ENCODE results near the gene ZNF532. TPM values are rescaled to one million over a fixed set of nuclear protein-coding genes. Genes with fewer than 3 reads are reported as not detected.

ZNF532 gene
- total and polyA plus RNA-seq, 5 donors = 21.1 to 87.9 (median 72.4) TPM

DNA sequence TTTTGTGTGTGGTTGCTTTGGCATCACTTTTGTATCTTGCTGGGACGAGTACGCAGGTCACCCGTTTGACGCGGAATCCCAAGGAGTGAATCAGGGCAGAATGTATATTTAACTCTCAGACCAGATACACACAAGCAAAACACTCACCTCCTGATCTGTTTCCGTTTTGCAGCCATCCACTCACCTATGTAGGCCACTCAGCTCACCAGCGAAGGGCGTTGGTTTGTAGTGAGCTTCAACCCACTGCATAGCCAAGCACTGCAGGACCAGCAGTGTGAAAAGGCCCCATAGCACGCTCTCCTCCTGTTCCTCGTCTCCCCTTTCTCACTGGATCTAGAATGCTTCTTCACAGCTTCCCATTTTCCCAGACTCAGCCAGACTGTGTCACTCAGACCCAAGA is 58.3 kb downstream of the ZNF532 start:
- DNase-seq = no peak
- intact Hi-C loops (cut with DNase I) = no loop called here
- peaks cover 8% of the 10 kb centered on the region for H3K4me1 ChIP-seq (ENCODE audit: control insufficient read depth, insufficient read depth, low read length)
- H3K27me3 ChIP-seq (ENCODE audit: control insufficient read depth, insufficient read depth) = no peaks in the 10 kb centered on the region
- H3K4me3 ChIP-seq (ENCODE audit: low read length) = no peak overlapping the region
- WGBS = 93% methylated on average over 10 of the region's 10 CpGs
- ATAC-seq = no peak
- no peak overlapping the region for H3K27ac ChIP-seq (ENCODE audit: low read length)
- H3K9me3 ChIP-seq (ENCODE audit: control insufficient read depth, low read length) = peaks cover 2% of the 10 kb centered on the region

DNA sequence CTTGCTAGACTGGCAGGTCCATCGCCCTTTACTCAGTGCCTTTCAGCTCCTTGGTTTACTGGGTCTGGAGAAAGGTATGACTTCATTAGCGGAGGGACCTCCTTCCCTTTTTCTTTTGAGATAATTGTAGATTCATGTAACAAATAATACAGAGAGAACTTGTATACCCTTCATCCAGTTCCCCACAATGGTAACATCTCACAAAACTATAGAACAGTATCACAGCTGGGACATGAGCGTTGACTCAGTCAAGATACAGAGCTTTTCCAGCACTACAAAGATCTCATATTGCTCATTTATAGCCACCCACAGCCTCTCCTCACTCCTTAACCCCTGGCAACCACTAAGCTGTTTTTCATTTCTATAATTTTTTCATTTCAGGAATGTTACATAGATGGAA is 59.8 kb downstream of the ZNF532 start:
- no peak for DNase-seq
- H3K9me3 ChIP-seq (ENCODE audit: control insufficient read depth, low read length) = peaks cover 2% of the 10 kb centered on the region
- H3K27me3 ChIP-seq (ENCODE audit: control insufficient read depth, insufficient read depth) = no peaks in the 10 kb centered on the region
- H3K4me3 ChIP-seq (ENCODE audit: low read length) = no peak overlapping the region
- 98% methylated on average over 3 of the region's 3 CpGs for WGBS
- intact Hi-C loops (cut with DNase I) = no loop called here
- ATAC-seq = no peak
- H3K4me1 ChIP-seq (ENCODE audit: control insufficient read depth, insufficient read depth, low read length) = peaks cover 13% of the 10 kb centered on the region
- no peak overlapping the region for H3K27ac ChIP-seq (ENCODE audit: low read length)

DNA sequence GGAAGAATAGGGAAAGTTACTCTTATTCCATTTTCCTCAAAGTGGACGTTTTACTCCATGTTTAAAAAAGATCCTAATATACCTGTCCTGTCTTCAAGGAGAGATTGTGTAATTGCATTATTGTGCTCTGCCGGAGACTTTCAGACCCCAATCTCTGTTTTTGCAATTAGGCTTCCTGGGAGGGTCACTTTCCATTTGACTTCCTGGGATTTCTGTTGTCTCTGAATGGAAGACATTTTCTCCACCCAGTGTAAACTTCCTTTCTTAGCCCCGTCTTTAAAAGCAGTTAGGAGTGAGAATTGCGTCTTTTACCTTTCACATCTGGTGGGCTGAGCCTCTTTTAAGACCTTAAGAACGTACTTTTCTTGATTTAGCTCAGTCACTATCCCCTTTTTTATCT is 63.0 kb downstream of the ZNF532 start:
- H3K9me3 ChIP-seq (ENCODE audit: control insufficient read depth, low read length) = peaks cover 2% of the 10 kb centered on the region
- 50% methylated on average over 5 of the region's 5 CpGs for WGBS
- H3K4me3 ChIP-seq (ENCODE audit: low read length) = no peak overlapping the region
- no peaks in the 10 kb centered on the region for H3K27me3 ChIP-seq (ENCODE audit: control insufficient read depth, insufficient read depth)
- intact Hi-C loops (cut with DNase I) = no loop called here
- H3K27ac ChIP-seq (ENCODE audit: low read length) = no peak overlapping the region
- H3K4me1 ChIP-seq (ENCODE audit: control insufficient read depth, insufficient read depth, low read length) = peaks cover 13% of the 10 kb centered on the region
- no peak for DNase-seq
- peak in 1 of 2 donors; percentile 70 for ATAC-seq

DNA sequence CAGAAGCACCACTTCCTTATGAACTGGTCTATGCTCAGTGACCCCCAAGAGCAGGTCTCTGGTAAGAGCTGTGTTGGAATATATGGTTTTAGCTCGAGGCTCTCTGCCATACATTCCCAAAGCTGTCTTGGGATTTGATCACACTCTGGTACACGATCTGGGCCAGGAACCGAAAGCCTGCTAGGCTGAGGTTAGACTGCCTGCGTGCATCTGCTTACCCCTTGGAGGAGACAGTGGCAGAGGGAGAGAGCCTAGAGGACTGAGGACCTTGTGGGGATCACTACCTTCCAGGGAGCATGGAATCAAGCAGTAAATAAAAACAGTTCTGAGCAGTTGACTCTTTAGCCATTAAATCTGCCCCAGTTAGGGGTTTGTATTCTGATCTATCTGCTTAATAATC is 63.7 kb downstream of the ZNF532 start:
- WGBS = 45% methylated on average over 4 of the region's 4 CpGs
- ATAC-seq (peak; percentile 45 to 55), DNase-seq (no peak)
- Histone ChIP-seq H3K27ac (ENCODE audit: low read length) (peak overlapping the region; percentile 49), H3K4me3 (ENCODE audit: low read length) (no peak overlapping the region), H3K9me3 (ENCODE audit: control insufficient read depth, low read length) (peaks cover 2% of the 10 kb centered on the region), H3K4me1 (ENCODE audit: control insufficient read depth, insufficient read depth, low read length) (peaks cover 9% of the 10 kb centered on the region), H3K27me3 (ENCODE audit: control insufficient read depth, insufficient read depth) (no peaks in the 10 kb centered on the region)
- intact Hi-C loops (cut with DNase I) = no loop called here

DNA sequence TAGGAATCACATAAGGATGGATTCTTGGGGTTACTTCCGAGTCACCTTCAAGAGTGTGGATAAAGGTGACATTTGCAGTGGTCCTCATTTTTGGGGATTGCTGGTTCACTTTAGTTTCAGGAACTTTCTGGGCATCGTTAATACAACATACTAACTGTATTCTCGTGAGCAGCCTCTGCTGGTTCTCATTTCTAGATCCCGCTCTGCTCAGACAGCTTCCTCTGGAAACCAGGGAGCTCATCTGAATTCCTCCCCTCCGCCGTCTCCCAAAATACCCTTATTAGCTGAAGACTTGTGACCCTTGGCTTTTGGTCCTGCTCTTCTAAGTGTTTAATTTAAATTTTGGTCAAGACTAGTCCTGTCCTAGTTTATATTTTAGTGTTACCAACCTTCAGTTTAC is 64.5 kb downstream of the ZNF532 start:
- peaks cover 1% of the 10 kb centered on the region for H3K9me3 ChIP-seq (ENCODE audit: control insufficient read depth, low read length)
- intact Hi-C loops (cut with DNase I) = no loop called here
- DNase-seq (no peak), ATAC-seq (peak in 1 of 2 donors; percentile 36)
- no peaks in the 10 kb centered on the region for H3K27me3 ChIP-seq (ENCODE audit: control insufficient read depth, insufficient read depth)
- WGBS = 76% methylated on average over 6 of the region's 6 CpGs
- no peak overlapping the region for H3K27ac ChIP-seq (ENCODE audit: low read length)
- H3K4me1 ChIP-seq (ENCODE audit: control insufficient read depth, insufficient read depth, low read length) = peaks cover 9% of the 10 kb centered on the region
- H3K4me3 ChIP-seq (ENCODE audit: low read length) = no peak overlapping the region

DNA sequence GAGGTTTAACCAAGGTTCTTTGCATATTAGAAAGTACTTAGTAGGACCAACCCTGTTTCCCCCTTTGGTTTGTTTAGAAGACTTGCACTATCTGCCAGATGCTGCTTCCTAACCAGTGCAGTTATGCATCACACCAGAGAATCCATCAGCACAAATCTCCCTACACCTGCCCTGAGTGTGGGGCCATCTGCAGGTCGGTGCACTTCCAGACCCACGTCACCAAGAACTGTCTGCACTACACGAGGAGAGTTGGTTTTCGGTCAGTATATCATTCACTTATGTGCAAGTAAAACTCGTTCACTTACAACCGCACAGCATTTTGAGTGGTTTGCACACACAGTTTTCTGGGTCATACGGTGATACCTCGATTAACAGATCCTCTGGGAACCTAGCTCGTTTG is 69.7 kb downstream of the ZNF532 start:
- intact Hi-C loops (cut with DNase I) = no loop called here
- H3K4me3 ChIP-seq (ENCODE audit: low read length) = no peak overlapping the region
- no peak overlapping the region for H3K27ac ChIP-seq (ENCODE audit: low read length)
- H3K4me1 ChIP-seq (ENCODE audit: control insufficient read depth, insufficient read depth, low read length) = no peaks in the 10 kb centered on the region
- DNase-seq (no peak), ATAC-seq (no peak)
- H3K9me3 ChIP-seq (ENCODE audit: control insufficient read depth, low read length) = no peaks in the 10 kb centered on the region
- 71% methylated on average over 9 of the region's 9 CpGs for WGBS
- H3K27me3 ChIP-seq (ENCODE audit: control insufficient read depth, insufficient read depth) = no peaks in the 10 kb centered on the region

DNA sequence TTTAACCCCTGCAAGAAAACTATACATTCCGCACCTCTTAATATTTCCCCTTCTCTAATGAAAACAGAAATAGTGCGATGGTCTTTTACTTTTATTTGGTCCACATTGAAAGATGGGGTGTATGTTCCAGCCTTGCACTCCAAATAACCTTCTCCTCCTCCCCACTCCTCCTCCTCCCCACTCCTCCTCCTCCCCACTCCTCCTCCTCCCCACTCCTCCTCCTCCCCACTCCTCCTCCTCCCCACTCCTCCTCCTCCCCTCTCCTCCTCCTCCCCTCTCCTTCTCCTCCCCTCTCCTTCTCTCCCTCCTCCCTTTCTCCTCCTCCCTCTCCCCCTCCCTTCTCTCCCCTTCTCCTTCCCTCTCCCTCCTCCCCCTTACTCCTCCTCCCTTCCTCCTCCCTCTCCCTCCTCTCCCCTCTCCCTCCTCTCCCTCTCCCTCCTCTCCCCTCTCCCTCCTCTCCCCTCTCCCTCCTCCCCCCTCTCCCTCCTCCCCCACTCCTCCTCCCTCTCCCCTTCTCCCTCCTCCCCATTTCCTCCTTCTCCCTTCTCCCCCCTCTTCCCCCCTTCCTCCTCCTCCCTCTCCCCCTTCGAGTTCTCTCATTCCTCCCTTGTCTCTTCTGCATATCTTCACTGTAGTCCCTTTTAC is 70.4 kb downstream of the ZNF532 start:
- no peak overlapping the region for H3K27ac ChIP-seq (ENCODE audit: low read length)
- no peaks in the 10 kb centered on the region for H3K9me3 ChIP-seq (ENCODE audit: control insufficient read depth, low read length)
- DNase-seq (no peak), ATAC-seq (no peak)
- H3K4me3 ChIP-seq (ENCODE audit: low read length) = no peak overlapping the region
- 68% methylated on average over 3 of the region's 3 CpGs for WGBS
- H3K4me1 ChIP-seq (ENCODE audit: control insufficient read depth, insufficient read depth, low read length) = no peaks in the 10 kb centered on the region
- H3K27me3 ChIP-seq (ENCODE audit: control insufficient read depth, insufficient read depth) = no peaks in the 10 kb centered on the region
- intact Hi-C loops (cut with DNase I) = no loop called here

DNA sequence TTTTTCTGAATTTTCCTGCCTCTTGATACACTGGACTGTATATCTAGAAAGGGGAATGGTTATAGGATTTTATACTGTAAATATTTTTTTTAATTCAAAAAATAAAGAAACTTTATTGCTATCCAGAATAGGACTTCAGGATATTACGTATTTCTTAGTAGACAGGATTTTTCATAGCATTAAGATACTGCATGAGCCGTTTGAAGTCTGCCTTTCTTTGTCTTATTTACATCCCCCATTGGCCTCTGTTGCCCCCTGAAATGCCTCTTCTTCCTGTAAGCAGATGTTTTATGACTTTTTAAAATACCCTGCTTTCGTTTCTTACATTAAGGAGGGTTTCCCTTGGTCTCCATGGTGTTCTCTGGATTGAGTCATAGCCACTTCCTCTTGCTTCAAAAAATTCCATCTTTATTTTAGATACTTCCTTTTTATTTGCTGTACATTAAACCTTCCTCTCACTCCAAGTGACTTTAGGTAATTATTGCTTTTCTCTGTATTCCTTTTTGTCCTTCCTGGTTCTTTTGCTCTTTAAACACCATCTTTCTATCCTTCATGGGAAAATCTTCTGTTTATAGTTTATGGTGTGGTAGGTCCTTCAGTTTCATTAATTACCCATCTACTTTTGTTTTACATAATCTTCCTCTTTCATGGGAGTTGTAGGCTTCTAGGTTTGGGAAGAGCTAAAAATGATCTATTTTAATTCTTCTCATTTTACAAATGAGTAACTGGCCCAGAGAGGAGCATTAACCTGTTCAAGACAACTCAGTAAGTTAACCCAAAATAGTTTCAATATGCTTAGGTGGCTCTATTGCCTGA is 72.6 kb downstream of the ZNF532 start:
- no peak overlapping the region for H3K4me3 ChIP-seq (ENCODE audit: low read length)
- DNase-seq (no peak), ATAC-seq (no peak)
- H3K27ac ChIP-seq (ENCODE audit: low read length) = no peak overlapping the region
- H3K4me1 ChIP-seq (ENCODE audit: control insufficient read depth, insufficient read depth, low read length) = no peaks in the 10 kb centered on the region
- 50% methylated on average over 3 of the region's 3 CpGs for WGBS
- H3K27me3 ChIP-seq (ENCODE audit: control insufficient read depth, insufficient read depth) = no peaks in the 10 kb centered on the region
- no peaks in the 10 kb centered on the region for H3K9me3 ChIP-seq (ENCODE audit: control insufficient read depth, low read length)
- intact Hi-C loops (cut with DNase I) = no loop called here

DNA sequence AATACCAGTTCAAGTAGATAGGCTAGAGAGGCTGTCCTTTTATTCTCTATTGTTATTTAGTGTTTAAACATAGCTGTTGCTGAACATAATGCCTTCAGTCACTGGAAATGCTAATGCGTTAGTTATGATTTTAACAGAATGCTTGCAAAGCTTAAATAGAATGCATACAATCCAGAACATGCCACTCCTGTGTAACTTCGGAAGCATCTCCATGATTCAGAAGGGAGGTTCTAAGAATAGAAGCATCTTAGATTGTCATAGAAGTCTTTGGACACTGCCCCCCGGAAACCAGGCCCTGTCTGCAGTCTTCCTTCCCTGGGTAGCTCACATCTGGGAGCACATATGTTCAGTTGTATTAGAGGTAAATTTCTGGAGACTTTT is 73.2 kb downstream of the ZNF532 start:
- ATAC-seq (no peak), DNase-seq (no peak)
- no peak overlapping the region for H3K27ac ChIP-seq (ENCODE audit: low read length)
- intact Hi-C loops (cut with DNase I) = no loop called here
- WGBS = 66% methylated on average over 3 of the region's 3 CpGs
- H3K4me3 ChIP-seq (ENCODE audit: low read length) = no peak overlapping the region
- no peaks in the 10 kb centered on the region for H3K4me1 ChIP-seq (ENCODE audit: control insufficient read depth, insufficient read depth, low read length)
- H3K27me3 ChIP-seq (ENCODE audit: control insufficient read depth, insufficient read depth) = no peaks in the 10 kb centered on the region
- H3K9me3 ChIP-seq (ENCODE audit: control insufficient read depth, low read length) = no peaks in the 10 kb centered on the region

DNA sequence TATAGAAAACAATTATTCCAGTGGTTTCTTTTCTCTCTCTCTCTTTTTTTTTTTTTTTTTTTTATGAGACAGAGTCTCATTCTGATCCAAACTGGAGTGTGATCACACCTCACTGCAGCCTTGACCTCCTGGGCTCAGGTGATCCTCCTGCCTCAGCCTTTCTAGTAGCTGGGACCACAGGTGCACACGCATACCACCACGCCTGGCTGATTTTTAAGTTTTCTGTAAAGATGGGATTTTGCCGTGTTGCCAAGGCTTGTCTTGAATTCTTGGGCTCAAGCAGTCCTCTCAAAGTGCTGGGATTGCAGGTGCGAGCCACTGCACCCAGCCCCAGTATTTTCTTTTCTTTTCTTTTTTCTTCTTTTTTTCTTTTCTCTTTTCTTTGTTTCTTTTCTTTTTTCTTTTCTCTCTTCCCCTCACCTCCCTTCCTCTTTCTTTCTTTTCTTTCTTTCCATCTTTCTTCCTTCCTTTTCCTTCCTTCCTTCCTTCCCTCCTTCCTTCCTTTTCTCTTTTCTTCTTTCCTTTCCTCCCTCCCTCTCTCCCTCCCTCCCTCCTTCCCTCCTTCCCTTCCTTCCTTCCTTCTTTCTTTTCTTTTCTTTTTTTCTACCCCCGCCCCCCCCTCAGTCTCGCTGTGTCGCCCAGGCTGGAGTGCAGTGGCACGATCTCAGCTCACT is 76.9 kb downstream of the ZNF532 start:
- H3K27me3 ChIP-seq (ENCODE audit: control insufficient read depth, insufficient read depth) = no peaks in the 10 kb centered on the region
- ATAC-seq (no peak), DNase-seq (no peak)
- WGBS = 99% methylated on average over 8 of the region's 8 CpGs
- no peak overlapping the region for H3K27ac ChIP-seq (ENCODE audit: low read length)
- no peak overlapping the region for H3K4me3 ChIP-seq (ENCODE audit: low read length)
- intact Hi-C loops (cut with DNase I) = no loop called here
- H3K9me3 ChIP-seq (ENCODE audit: control insufficient read depth, low read length) = no peaks in the 10 kb centered on the region
- peaks cover 5% of the 10 kb centered on the region for H3K4me1 ChIP-seq (ENCODE audit: control insufficient read depth, insufficient read depth, low read length)

DNA sequence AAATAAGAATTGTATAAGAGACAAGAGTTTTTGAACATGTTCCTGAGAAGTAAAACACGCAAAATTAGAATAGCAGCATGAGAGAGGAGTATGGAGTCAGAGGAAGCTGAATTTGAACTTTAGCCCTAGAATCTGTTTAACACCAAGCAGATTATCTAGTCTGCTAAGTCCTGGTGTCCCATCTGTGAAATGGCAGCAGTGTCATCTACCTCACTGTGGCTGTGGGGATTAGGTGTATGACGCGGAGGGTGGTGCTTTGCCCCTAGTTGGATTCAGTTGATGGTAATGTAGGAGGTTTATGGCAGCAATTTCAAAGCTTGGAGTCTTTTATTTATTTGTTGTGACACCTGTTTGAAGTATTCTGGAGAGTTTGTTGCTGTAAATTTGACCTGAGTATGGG is 79.2 kb downstream of the ZNF532 start:
- peaks cover 5% of the 10 kb centered on the region for H3K4me1 ChIP-seq (ENCODE audit: control insufficient read depth, insufficient read depth, low read length)
- intact Hi-C loops (cut with DNase I) = no loop called here

More for the DNA sequence above, 79.2 kb downstream of the ZNF532 start:
- no peak overlapping the region for H3K27ac ChIP-seq (ENCODE audit: low read length)
- H3K27me3 ChIP-seq (ENCODE audit: control insufficient read depth, insufficient read depth) = no peaks in the 10 kb centered on the region
- ATAC-seq (no peak), DNase-seq (no peak)
- 65% methylated on average over 3 of the region's 3 CpGs for WGBS
- no peak overlapping the region for H3K4me3 ChIP-seq (ENCODE audit: low read length)
- no peaks in the 10 kb centered on the region for H3K9me3 ChIP-seq (ENCODE audit: control insufficient read depth, low read length)
